Right renal cortex interstitium (tissue), 3 donors: ENCODE data around the gene CCDC9. TPM values are rescaled to one million over a fixed set of nuclear protein-coding genes. Genes with fewer than 3 reads are reported as not detected.
"Not testable (repeated sequence)": the region's sequence is repeated elsewhere in the genome, so short reads cannot be mapped to it uniquely, and the experiment has no call there.

Experiments used
- DNase-seq, 3 donors: peaks; one replicate each; pipeline ENCODE4 v3.0.0-alpha.2; 2013; ENCODE audit warnings: low read depth in 3 of 3, low spot score in 2 of 3
- polyA plus RNA-seq, 3 donors: library from polyadenylated mRNA; unstranded; fragments of 120-200 nt; gene quantifications; one replicate each; pipeline ENCODE4 v1.2.1, GENCODE V29; 2013; ENCODE audit not compliant: insufficient read length in 3 of 3

Gene CCDC9
- polyA plus RNA-seq, 3 donors: 18.9 to 20.4 (median 19.9) TPM

DNA sequence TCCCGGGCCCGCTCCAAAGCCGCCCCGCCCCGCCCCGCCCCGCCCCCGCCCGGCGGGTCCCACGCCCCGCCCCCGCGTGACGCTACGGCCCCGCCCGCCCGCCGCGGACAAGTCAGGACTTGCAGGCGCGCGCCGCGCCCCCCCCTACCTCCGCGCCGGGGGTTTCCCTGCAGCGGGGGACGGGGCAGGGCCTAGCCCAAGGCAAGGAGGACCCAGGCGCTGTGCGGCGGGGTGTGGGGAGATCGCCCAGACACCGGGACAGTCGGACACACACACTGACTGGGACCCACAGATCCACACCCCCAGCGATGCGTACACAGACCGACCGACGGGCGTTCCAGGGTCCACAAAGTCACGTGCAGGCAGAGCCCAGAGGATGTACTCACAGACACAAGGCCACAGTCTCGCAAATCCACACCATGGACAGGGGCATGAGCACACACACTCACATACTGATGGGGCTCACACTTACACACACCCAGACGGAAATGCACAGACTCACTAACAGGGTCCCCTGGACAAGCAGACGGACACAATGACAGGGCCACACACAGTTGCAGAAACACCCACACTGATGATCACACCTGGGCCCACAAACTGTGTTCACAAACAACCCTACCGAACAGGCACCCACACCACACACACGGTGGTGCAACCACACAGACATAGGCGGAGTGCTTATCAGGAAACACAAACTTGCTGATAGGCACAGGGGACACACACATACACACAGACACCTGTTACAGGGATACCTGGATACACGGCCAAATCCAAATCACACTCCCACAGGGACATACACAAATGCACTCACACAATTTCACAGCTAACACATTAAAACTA is 24.9 kb upstream of the CCDC9 start:
- no peak for DNase-seq

DNA sequence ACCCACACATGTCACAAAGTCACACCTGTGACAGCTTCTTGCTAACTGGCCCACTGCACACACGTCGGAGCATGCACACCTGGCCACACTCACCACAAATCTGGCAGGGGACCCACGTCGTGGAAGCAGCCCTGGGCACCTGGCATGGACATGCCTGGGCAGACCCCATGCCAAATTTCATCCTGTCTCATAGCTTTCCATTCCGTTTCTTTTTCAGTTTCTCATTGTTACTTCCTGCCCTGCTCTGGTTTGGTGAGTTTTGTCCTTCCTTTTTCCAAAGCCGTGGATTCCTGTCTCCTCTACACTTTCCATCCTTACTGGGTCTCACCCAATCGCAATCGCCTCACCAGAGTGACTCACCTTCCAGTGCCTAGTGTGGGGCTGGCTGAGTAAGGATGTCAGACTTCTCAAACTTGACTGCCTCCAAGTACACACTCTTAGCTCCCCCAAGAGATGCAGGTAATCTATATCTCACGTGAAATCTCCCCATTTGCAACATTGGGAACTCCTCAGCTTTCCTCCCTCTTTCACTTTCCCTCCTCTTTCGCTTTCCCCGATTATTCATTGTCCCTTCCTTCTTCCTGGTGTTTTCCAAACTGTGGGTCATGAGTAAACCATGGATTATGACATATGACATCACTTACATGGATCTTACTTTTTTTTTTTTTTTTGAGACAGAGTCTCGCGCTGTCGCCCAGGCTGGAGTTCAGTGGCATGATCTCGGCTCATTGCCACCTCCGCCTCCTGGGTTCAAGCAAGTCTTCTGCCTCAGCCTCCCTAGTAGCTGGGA is 23.7 kb upstream of the CCDC9 start:
- DNase-seq: no peak

DNA sequence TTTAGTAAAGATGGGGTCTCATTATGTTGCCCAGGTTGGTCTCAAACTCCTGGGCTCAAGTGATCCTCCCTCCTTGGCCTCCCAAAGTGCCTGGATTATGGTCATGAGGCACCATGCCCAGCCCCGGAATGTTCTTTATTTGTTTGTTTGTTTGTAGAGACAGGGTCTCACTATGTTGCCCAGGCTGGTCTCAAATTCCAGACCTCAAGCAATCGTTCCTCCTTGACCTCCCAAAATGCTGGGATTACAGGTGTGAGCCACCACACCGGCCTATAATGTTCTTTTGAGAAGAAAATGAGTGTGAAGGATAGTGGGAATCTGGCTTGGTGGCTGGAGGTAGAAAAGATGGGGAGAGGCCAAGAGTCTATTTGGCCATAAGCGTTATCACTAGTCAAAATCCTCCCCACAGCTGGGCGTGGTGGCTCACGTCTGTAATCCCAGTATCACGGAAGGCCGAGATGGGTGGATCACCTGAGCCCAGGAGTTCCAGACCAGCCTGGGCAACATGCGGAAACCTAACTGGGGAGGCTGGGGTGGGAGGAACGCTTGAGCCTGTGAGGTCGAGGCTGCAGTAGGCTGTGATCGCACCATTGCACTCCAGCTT is 20.2 kb upstream of the CCDC9 start:
- DNase-seq: no peak

DNA sequence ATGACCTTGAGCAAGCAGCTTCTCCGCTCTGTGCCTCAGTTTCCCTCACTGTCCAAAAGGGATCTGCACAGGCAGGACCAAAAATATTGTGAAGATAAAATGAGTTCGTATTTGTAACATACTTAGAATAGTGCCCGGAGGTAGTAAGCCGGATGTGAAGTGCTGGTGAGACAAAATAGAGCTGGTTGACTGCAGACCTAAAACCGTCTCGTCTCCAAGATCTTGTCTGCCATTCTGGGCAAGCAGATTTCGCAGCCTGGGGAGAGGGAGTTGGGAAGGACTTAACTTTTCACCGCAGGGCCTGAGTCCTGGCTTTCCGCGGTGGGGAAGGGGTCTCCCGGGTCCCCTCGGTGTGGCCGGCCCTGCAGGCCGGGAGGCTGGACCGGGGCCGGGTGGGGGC is 17.2 kb upstream of the CCDC9 start:
- no peak for DNase-seq

DNA sequence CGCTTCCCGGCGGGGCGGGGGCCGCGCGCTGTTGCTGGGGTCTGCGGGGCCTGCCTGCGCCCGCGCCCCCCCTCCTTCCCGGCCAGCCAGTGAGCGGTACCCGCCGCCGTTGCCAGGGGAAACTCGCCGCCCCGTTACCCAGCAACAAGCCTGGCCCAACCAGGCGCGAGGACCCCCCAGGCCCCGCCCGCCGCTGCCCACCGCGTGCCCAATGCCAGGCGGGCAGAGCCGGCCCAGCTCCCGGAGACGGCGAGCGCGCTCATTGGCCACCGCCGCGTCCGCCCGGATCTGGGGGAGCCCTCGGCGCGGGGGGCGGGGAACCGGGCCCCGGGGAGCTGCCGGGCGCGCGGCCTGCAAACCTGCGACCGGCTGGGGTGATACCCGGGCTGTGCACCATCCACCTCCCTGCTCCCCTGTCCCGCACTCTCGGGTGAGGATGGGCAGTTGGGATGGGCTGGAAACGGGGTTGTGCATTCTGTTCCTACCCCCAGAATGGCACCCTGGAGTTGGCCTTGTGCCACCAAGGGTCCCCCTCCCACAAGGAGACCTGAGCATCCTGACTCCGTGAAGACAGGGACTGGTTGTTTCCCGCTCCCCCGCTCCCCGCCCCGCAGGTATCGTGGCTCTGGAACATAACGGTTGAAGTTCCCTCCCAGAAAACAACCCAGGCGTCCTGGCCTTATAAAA is 16.6 kb upstream of the CCDC9 start:
- DNase-seq: no peak

DNA sequence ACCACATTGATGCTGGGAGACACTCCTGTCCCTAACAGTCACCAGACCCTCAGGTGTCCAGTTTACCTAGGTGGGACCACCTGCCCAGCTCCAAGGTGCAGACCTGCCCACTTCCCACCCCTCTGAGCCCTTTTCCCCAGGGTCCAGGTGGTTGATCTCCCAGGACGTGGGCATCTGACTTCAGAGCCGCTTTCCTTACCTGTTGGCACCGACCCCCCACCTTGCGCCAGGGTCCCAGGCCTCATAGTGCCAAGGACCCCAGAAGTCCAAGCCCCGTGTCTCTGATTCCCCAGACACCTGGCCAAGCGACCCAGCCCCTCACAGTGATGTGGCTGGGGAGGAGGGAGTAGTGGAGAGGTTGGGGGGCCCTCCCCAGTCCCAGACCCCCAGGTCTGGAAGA is 15.8 kb upstream of the CCDC9 start:
- DNase-seq: no peak

DNA sequence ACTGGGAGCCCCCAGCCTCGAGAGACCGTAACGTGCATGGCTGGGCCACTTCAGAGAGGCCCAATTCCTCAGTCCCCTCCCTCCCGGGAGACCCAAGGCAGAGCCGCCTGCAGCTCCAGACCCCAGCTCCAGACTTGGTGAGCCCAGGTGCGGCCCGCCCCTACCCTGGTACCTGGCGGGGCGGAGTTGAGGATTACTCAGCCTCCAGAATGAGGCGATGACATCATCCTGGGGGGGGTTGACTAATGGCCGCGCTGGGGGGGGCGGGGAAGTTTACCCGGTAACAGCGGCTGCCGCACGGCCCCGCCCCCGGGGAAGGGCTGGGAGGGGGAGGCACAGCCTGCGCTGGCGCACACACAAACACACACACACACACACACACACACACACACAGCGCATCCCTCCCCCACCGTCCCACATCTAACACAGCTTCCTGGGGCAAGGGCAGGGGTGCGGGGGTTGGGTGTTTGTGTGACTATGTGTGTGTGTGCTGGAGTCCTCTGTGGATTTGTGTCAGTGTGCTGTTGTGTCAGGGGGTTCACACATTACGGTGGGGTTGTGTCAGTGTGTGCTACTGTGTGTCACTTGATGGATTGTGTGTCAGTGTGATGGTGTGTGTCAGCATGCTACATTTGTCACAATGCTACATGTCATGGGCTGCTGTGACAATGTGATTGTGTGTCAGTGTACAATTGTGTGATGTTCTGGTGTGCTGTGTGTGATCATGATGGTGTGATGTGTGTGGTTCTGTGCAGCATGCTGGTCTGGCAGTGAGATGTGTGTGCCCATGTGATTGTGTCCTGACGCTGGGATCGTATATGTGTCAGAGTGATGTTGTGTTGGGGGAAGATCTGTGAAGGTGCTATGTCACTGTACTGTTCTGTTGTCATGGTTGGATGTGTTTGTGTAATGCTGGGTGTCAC is 15.1 kb upstream of the CCDC9 start:
- no peak for DNase-seq

DNA sequence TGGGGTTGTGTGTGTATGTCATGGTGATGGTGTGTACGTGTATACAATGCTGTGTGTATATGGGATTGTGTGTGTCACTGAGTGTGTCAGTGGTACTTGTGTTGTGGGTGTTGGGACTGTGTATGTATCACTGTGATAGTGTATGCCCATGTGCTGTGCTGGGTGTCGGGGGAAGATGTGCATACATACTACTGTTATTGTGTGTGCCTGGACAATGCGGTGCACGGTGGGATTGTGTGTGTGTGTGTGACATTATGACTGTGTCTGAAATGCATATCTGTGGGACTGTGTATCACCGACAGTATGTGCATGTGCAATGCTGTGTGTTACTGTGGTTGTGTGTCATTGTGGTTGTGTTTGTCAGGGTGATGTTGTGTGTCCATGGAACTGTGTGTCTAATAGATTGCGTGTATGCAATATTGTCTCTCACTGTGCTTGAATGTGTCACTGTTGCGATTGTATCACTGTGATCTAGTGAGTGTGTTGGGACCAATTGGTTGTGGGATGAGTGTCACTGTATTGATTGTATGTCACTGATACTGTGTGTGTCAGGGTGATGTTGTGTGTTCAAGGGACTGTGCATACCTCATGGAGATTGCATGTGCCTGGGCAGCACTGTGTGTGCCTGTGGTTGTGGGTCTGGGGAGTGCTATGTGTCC is 14.3 kb upstream of the CCDC9 start:
- no peak for DNase-seq

DNA sequence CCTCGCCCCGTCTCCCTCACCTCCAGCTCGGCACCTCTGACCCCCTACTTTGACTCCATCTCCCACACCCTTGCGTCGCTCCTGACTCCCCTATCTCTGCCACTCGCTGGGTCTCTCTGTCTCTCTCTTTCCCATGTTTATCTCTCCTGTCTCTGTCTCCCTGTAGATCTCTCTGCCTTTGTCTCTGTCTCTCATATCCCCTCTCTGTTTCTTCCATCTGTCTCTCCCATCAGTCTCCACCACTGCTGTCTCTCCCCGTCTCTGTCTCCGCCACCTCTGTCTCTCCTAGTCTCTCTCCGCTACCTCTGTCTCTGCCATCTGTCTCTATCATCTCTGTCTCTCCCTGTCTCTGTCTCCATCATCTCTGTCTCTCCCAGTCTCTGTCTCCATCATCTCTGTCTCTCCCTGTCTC is 13.0 kb upstream of the CCDC9 start:
- DNase-seq: no peak

DNA sequence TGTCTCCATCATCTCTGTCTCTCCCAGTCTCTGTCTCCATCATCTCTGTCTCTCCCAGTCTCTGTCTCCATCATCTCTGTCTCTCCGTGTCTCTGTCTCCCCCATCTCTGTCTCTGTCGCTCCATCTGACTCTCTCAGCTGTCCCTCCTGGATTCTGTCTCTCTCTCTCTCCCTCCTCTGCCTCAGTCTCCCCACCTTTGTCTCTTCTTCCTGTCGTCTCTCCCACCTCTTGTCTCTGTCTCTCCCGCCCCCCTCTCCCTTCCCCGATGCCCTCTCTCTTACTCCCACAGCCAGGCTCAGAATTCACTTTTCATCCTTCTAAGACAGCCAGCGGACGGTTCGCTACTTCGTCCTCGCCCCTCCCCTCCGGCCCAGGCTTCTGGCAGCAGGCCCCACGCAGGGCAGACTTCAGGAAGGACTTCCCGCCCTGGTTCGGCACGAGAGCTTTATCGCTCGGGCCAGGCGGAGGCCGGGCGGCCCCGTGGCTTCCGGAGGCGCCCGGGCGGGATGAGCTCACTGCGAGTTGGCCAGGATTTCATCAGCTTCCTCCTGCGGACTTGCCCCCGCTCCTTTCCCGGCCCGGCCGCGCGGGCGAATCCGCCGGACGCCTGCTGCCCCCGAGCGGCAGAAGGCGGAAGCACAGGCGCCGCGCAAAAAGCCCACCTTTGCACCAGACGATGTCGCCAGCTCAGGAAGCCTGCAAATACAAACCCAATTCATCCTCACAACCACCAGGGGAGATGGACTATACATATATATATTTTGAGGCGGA is 12.4 kb upstream of the CCDC9 start:
- DNase-seq: peak in 2 of 3 donors; percentile 81 to 83

DNA sequence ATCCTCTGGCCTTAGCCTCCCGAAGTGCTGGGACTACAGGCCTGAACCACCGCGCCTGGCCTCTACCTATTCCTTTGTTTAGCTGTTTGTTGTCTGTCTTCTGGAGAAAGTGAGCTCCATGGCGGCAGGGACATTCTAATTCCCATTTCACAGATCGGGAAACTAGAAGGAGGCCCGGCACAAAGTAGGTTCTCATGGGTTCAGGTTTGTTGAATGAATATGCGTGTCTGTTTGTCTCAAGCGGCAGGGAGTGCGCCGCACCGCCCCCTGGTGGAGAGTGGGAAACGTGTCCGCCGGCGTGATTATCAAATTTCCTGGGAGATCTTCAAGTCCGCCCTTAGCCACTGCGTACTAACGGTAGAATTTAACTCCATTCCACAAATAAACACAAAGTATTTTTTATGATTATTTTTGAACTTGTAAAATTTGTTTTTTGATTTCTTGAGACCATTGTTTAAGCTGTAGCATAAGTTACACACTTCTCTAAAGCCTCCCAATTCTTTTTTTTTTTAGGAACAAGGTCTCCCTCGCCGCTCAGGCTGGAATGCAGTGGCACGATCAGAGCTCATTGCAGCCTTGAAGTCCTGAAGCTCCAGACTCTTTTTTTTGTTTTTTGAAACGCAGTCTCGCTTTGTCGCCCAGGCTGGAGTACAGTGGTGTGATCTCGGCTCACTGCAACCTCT is 8.9 kb upstream of the CCDC9 start:
- no peak for DNase-seq

DNA sequence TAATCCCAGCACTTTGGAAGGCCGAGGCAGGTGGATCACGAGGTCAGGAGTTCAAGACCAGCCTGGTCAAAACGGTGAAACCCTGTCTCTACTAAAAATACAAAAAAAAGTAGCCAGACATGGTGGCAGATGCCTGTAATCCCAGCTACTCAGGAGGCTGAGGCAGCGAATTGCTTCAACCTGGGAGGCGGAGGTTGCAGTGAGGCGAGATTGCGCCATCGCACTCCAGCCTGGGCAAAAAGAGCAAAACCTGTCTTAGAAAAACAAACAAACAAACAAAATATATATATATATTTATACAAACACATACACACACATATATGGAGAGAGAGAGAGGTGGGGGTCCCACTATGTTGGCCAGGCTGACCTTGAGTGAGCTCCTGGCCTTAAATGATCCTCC is 3.3 kb upstream of the CCDC9 start:
- not testable (repeated sequence) for DNase-seq

DNA sequence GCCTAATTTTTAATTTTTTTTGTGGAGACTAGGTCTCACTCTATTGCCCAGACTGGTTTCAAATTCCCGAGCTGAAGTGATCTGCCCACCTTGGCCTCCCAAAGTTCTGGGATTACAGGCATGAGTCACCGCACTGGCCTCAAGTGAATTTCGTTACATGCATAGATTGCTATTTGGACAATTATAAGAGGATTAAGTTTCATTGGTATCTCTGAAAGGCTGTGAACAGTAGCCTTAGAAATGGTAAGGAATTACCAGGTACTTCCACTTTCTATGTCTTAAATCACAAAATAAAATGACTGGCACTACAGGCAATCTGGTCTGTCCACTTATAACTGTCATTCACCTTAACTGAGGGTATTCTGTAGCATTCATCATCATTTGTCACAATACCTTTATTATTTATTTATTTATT is 2.9 kb upstream of the CCDC9 start:
- DNase-seq: no peak

DNA sequence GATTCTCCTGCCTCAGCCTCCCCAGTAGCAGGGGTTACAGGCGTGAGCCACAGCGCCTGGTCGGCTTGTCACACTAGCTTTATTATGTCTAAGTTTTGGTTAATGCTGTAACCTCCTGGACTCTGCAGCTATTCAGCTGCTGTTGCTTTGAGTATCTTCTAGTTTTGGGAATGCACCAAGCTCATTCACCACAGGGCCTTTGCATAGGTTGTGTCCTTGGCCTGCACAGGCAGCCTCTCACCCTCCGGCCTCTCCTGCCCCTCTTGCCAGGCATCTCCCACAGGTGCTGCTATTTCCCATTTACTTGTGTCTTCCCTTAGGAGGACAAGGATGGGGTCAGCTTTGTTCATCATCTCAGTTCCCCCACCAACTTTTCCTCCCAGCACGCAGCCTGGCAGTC is 2.4 kb upstream of the CCDC9 start:
- no peak for DNase-seq

DNA sequence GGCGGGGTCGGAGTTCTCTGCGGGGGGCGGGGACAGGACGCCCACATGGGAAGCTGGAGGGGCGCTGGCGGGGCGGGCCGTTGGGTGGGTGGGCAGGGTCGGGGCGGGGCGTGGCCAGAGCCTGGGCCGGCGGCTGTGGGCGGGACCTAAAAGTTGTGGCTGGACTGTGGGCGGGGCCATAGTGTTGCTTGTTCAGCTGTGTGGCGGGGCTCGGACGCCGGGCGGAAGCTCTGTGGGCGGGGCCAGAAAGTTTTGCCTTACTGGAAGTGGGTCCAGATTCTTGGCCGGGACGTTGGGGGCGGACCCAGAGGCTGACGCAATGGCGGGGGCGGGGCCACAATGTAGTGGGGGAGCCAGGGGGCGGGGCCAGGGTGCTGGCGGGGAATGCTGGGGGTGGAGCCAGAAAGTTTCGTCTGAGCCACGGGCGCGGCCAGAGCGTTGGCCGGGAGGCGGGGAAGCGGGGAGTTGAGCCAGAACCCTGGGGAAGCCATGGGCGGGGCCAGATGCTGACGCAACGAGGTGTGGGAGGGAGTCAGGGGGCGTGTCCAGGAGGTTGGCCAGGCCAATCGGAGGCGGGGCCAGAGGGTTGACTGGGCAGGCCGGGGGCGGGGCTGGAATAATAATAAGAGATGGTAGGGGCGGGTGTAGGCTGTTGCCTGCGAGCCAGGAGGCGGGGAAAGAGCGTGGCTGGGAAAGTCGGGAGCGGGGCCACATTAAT is 527 bp downstream of the CCDC9 start:
- DNase-seq: peak; percentile 97 to 98 (median 97)

DNA sequence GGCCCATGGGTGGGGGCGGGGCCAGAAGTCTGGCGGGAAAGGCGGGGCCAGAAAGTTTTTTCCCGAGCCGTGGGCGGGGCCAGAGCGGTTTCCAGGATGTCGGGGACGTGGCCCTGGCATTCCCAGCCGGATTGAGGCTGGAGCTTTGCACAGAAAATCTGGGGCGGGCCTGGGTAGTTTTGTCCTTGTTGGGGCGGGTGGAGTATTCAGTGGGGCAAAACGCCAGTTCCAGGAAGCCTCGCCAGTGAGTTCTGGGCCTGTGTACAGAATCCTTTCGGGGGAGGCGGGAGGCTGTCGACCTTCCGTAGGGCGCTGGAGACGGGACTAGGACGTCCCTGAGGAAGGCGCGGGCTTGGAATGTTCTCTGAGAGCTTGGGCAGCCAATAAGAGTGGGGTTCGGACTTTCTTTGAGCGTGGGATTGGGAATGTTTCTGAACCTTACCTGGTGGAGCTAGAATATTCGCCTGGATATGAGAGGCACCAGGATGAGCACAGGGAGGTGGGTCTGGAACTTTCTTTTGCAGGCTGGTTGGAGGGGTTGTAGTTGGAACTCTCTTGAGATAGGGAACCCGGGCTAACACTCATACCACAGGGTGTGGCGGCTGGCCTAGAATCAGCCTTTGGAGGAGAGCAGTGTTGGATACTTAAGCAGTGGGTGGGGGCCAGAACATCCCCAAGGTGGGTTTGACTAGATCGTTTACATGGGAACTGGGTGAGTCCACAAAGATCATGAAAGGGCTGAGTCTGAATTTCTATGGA is 1.3 kb downstream of the CCDC9 start:
- no peak for DNase-seq

DNA sequence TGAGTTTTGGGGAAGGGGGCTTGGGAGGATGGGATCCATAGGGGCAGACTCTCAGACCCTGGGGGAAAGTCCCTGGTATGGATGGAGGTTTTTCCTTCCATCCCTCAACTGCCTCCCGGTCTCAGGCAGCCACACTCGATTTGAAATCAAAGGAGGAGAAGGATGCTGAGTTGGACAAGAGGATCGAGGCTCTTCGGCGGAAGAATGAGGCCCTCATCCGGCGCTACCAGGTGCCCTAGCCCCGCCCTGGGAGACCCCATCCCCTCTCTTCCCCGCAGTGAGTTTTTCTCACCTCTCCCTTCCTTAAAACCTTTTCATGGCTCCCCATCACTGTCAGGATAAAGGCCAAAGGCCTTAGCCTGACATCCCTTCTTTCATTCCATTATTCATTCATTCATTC is 2.1 kb downstream of the CCDC9 start:
- DNase-seq: no peak
